Esophagus squamous epithelium (tissue), 5 donors: Measurements from ENCODE around the gene KCNAB1. TPM values are rescaled to one million over a fixed set of nuclear protein-coding genes. Genes with fewer than 3 reads are reported as not detected.

Experiments used
- DNase-seq: peaks from one replicate; lab custom pipeline; 2025; lab: John Stamatoyannopoulos, UW
- H3K27ac ChIP-seq, 4 donors: fragments of 200-600 bp; sonication (generic); one replicate each; pipeline ENCODE4 v1.5.1; 2016 to 2019; ENCODE audit warnings: mild to moderate bottlenecking in 1 of 4
- H3K27me3 ChIP-seq, 4 donors: fragments of 200-600 bp; sonication (generic); 1 replicate in 3 of 4; 2 replicates in 1 of 4; pipeline versions ENCODE4 v1.5.1 to v1.6.0; 2017 to 2021; ENCODE audit warnings: antibody characterized with exemption in 1 of 4
- H3K36me3 ChIP-seq, 3 donors: fragments of 200-600 bp; sonication (generic); one replicate each; pipeline ENCODE4 v1.5.1; 2016 to 2019
- H3K4me1 ChIP-seq, 3 donors: fragments of 200-600 bp; sonication (generic); one replicate each; pipeline ENCODE4 v1.5.1; 2017 to 2019
- H3K4me3 ChIP-seq, 4 donors: fragments of 200-600 bp; sonication (generic); 1 replicate in 3 of 4; 2 replicates in 1 of 4; pipeline ENCODE4 v1.5.1; 2016 to 2019; ENCODE audit warnings: mild to moderate bottlenecking in 2 of 4, moderate library complexity in 1 of 4
- H3K9me3 ChIP-seq, 3 donors: fragments of 200-600 bp; sonication (generic); one replicate each; pipeline ENCODE4 v1.5.1; 2016 to 2019
- POLR2A ChIP-seq, 4 donors: fragments of 450-650 bp; IDR thresholded peaks; one replicate each; pipeline ENCODE4 v1.6.1; 2017; ENCODE audit warnings: antibody characterized with exemption in 4 of 4, mild to moderate bottlenecking in 4 of 4, moderate library complexity in 3 of 4
- WGBS, 2 donors: methylation state at CpG; one replicate each; pipeline ENCODE4 v1.1.5; 2018; 5-methylcytosine and 5-hydroxymethylcytosine counted together
- intact Hi-C: fragments of 100-400 bp; cut with DNase I; formaldehyde crosslinking; loops from one replicate; pipeline ENCODE4 v1.15.0; 2022
- total RNA-seq, 4 donors: library from RNA; depleted of rRNA; stranded (reverse); fragments of >200 nt; gene quantifications; one replicate each; pipeline ENCODE4 v1.1.0, GENCODE V29; 2016
- TF ChIP-seq, protein P1 (sequence below), 6 experiments: fragments of 450-650 bp in 4 of 6; fragments of 200-600 bp in 2 of 6; sonication (generic) in 2 of 6; IDR thresholded peaks; one replicate each; pipeline ENCODE4 v1.5.1; 2016 to 2019; ENCODE audit warnings: antibody characterized with exemption in 6 of 6, mild to moderate bottlenecking in 4 of 6, moderate library complexity in 4 of 6
- donor health status: DM: yes; HTN: yes; CAD: no.

KCNAB1 gene
- total RNA-seq, 4 donors from 2014 or later = 0.40 to 6.6 (median 1.3) TPM

- no peak for DNase-seq
- TF ChIP-seq, protein P1, sequence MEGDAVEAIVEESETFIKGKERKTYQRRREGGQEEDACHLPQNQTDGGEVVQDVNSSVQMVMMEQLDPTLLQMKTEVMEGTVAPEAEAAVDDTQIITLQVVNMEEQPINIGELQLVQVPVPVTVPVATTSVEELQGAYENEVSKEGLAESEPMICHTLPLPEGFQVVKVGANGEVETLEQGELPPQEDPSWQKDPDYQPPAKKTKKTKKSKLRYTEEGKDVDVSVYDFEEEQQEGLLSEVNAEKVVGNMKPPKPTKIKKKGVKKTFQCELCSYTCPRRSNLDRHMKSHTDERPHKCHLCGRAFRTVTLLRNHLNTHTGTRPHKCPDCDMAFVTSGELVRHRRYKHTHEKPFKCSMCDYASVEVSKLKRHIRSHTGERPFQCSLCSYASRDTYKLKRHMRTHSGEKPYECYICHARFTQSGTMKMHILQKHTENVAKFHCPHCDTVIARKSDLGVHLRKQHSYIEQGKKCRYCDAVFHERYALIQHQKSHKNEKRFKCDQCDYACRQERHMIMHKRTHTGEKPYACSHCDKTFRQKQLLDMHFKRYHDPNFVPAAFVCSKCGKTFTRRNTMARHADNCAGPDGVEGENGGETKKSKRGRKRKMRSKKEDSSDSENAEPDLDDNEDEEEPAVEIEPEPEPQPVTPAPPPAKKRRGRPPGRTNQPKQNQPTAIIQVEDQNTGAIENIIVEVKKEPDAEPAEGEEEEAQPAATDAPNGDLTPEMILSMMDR (IDR thresholded peaks at IDR 0.05) = no peak
- TF ChIP-seq POLR2A (IDR thresholded peaks at IDR 0.05) = no peak
- Histone ChIP-seq H3K4me1 (no peaks in the 10 kb centered on the region), H3K27me3 (peaks cover 0 to 6% (median 0%) of the 10 kb centered on the region in 4 donors), H3K27ac (no peak overlapping the region), H3K4me3 (no peak overlapping the region), H3K36me3 (no peaks in the 10 kb centered on the region), H3K9me3 (no peaks in the 10 kb centered on the region)
- 71 to 81% methylated on average over 4 of the region's 4 CpGs for WGBS, 2 donors
- intact Hi-C loops = no loop called here
Observed at GRCh38 chr3:156166808-156167207, 46.4 kb downstream of the KCNAB1 start.

DNA sequence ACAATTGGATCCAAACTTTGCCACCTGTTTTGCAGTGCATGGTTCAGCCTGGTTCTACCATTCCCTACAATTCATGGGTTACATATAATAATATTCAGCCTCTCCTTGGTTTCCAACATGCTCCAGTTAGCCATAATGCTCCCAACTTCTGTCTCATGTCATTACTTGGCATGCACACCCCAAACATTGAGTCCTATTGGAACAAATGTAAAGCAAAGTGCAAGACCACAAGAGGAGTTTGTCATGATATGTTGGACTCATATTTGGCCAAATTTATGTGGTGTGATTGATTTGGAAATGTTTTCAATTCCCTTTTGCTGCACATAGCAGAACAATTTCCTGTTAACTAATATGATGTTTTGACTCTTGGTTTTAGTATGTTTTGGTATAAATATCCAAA is 50.2 kb downstream of the KCNAB1 start:
- intact Hi-C loops = no loop called here
- H3K4me3 ChIP-seq = no peak overlapping the region
- no peaks in the 10 kb centered on the region for H3K4me1 ChIP-seq
- no peaks in the 10 kb centered on the region for H3K9me3 ChIP-seq
- peaks cover 0 to 6% (median 0%) of the 10 kb centered on the region in 4 donors for H3K27me3 ChIP-seq
- no peaks in the 10 kb centered on the region for H3K36me3 ChIP-seq
- TF ChIP-seq POLR2A (IDR thresholded peaks at IDR 0.05) = no peak
- TF ChIP-seq, protein P1 (IDR thresholded peaks at IDR 0.05) = no peak
- no peak overlapping the region for H3K27ac ChIP-seq
- no peak for DNase-seq

DNA sequence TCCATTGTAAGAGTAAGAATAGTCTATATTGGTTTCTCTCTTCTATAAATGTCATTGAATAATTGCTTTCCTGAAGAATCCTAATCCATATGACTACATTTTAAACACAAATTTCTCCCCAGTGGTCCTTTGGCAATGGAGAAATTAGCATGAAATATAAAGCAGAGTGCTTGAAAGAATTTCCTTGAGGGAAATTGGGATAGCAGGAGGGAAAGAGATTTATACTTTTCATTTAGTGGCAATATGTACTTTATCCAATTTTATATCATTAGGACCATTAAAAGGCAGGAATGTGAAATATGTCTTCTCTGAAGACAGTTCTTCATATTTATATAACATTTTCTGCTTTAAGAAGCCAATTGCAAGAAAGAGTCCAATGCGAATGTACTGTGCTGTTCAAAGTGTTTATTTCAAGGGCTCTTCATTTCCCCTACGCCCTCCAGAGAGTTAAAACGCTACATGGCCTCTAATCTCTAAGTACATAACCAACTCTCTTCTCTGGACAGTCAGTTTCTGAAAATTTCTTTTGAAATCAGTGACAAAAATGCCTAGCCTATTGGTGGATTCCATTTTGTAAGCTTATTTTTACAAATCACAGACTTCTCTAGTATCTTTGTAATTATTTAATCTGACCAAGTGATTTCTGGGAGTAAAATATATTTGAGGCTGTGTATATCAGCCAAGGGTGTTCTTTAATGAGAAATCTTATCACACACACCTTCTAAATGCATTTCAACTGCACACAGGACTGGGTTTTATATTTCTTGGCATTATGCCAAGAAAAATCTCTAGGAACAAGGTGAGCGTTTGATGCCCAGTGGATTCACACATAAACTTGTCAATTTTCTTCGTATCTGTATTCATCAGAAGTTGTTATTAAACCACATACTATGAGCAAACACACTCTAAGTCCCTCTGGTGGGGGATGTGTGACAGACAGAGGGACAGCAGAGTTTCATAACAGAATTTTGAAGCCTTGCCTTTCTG is 51.2 kb downstream of the KCNAB1 start:
- TF ChIP-seq POLR2A (IDR thresholded peaks at IDR 0.05) = no peak
- TF ChIP-seq, protein P1 (IDR thresholded peaks at IDR 0.05) = no peak
- H3K27me3 ChIP-seq = peaks cover 0 to 6% (median 0%) of the 10 kb centered on the region in 4 donors
- intact Hi-C loops = no loop called here
- no peaks in the 10 kb centered on the region for H3K36me3 ChIP-seq
- DNase-seq = no peak
- no peak overlapping the region for H3K27ac ChIP-seq
- no peaks in the 10 kb centered on the region for H3K9me3 ChIP-seq
- H3K4me3 ChIP-seq = no peak overlapping the region
- H3K4me1 ChIP-seq = no peaks in the 10 kb centered on the region
- WGBS, 2 donors = 68 to 77% methylated on average over 5 of the region's 5 CpGs

DNA sequence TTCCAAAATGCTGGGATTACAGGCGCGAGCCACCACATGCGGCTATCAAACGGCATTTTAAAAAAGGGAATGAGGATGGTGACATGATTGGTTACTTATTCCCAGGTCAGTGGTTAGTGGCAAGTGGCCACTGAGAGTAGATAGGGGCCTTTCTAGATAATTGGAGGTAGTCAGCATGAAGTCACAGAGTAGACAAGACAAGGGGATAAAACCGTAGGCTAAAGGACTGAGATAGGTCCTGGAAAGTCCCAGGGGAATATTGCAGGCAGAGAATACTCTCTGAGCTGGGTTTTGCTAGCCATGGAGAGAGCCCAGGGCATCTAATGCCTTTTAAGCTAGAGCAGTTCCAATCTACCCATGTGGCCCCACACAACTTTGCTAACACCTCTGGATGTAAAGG is 52.2 kb downstream of the KCNAB1 start:
- H3K4me3 ChIP-seq = no peak overlapping the region
- no peaks in the 10 kb centered on the region for H3K36me3 ChIP-seq
- H3K27me3 ChIP-seq = no peaks in the 10 kb centered on the region
- TF ChIP-seq POLR2A (IDR thresholded peaks at IDR 0.05) = no peak
- TF ChIP-seq, protein P1 (IDR thresholded peaks at IDR 0.05) = no peak
- H3K27ac ChIP-seq = no peak overlapping the region
- intact Hi-C loops = no loop called here
- WGBS, 2 donors = 89 to 94% methylated on average over 5 of the region's 5 CpGs
- DNase-seq = no peak
- H3K4me1 ChIP-seq = no peaks in the 10 kb centered on the region
- no peaks in the 10 kb centered on the region for H3K9me3 ChIP-seq

DNA sequence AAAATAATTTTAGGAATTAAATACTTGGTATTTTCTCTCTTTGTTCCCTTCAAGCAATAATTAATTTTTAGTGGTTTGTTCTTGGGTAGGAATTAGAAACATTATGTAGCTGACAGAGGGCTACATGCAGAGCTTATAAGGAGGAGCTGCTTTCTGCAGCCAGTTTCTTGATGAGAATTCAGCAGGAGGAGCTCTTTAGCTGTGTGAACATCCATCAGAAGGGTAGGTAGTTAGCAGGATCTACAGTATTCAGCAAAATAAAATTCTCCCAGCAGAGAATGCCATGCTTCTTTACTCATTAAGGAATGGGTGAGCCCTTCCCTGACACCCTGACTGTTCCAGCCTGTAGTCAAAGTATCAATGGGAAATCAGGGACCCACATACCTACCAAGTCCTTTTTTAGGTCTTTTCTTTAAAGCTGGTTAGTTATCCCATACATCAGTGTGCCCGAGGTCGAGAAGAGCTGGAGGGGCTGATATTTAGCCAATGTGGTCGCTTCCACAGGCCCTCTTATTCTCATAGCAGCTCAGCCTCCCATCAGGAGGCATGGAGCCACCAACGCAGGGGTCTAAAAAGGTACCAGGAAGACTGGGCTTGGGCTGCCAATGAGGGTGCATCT is 54.0 kb downstream of the KCNAB1 start:
- H3K36me3 ChIP-seq = no peaks in the 10 kb centered on the region
- no peaks in the 10 kb centered on the region for H3K4me1 ChIP-seq
- no peak for DNase-seq
- intact Hi-C loops = no loop called here
- no peak overlapping the region for H3K27ac ChIP-seq
- WGBS, 2 donors = 60 to 83% methylated on average over 3 to 4 of the region's 4 CpGs
- H3K4me3 ChIP-seq = no peak overlapping the region
- TF ChIP-seq, protein P1 (IDR thresholded peaks at IDR 0.05) = no peak
- TF ChIP-seq POLR2A (IDR thresholded peaks at IDR 0.05) = no peak
- no peaks in the 10 kb centered on the region for H3K9me3 ChIP-seq
- no peaks in the 10 kb centered on the region for H3K27me3 ChIP-seq
